Mesothelial cell of epicardium (in vitro differentiated cells): ENCODE measurements around the gene RBM10. TPM values are rescaled to one million over a fixed set of nuclear protein-coding genes. Genes with fewer than 3 reads are reported as not detected.
A peak's percentile ranks its signal among the peaks of the same experiment; 100 is the strongest.

Source experiments
- DNase-seq, 2 experiments: peaks; one replicate each; pipeline ENCODE4 v3.0.0; 2021; ENCODE audit warnings: low spot score in 2 of 2; ENCODE audit not compliant: unreplicated experiment in 2 of 2
- H3K27ac Mint-ChIP-seq: 2 replicates; pipeline ENCODE4 v1.8.0; 2021; ENCODE audit warnings: mixed read lengths
- H3K27me3 Mint-ChIP-seq: 2 replicates; pipeline ENCODE4 v1.8.0; 2021; ENCODE audit warnings: low read depth, mixed read lengths
- H3K36me3 Mint-ChIP-seq: 2 replicates; pipeline ENCODE4 v1.8.0; 2021; ENCODE audit warnings: mixed read lengths
- H3K4me1 Mint-ChIP-seq: 2 replicates; pipeline ENCODE4 v1.8.0; 2021; ENCODE audit warnings: mixed read lengths
- H3K4me3 Mint-ChIP-seq: 2 replicates; pipeline ENCODE4 v1.8.0; 2021; ENCODE audit warnings: mild to moderate bottlenecking, moderate library complexity, mixed read lengths
- H3K9me3 Mint-ChIP-seq: 2 replicates; pipeline ENCODE4 v1.8.0; 2021; ENCODE audit warnings: mixed read lengths
- CTCF ChIP-seq: fragments of 200-600 bp; sonication (generic); IDR thresholded peaks from one replicate; pipeline ENCODE4 v1.5.0; 2021; ENCODE audit warnings: antibody characterized with exemption; ENCODE audit not compliant: unreplicated experiment
- total RNA-seq: library from RNA; stranded (reverse); gene quantifications from 3 replicates; pipeline ENCODE4 v1.2.1, GENCODE V29; 2021

RBM10 gene
- total RNA-seq, 1 donor from 2014 or later = 58.7 TPM

- Mint-ChIP-seq H3K27me3 (no peaks in the 10 kb centered on the region), H3K4me3 (peak overlapping the region; percentile 80), H3K36me3 (no peaks in the 10 kb centered on the region), H3K4me1 (peaks cover 37% of the 10 kb centered on the region), H3K9me3 (no peaks in the 10 kb centered on the region), H3K27ac (no peak overlapping the region)
- no peak for TF ChIP-seq CTCF
- DNase-seq = no peak
Observed at GRCh38 chrX:47191806-47192401, 46.9 kb downstream of the RBM10 start.

- Mint-ChIP-seq H3K4me3 (peak within 1 kb of the TSS; percentile 99), H3K4me1 (peaks cover 55% of the 10 kb centered on the region), H3K27ac (peak within 1 kb of the TSS; percentile 100), H3K9me3 (no peaks in the 10 kb centered on the region), H3K27me3 (no peaks in the 10 kb centered on the region), H3K36me3 (peaks cover 12% of the 10 kb centered on the region)
- peak; percentile 97 for TF ChIP-seq CTCF
- DNase-seq = peak; percentile 95 to 98
Observed at GRCh38 chrX:47193475-47194193, 48.6 kb downstream of the RBM10 start, which contains the start of gene UBA1. Gene UBA1 (plus strand): TSS chrX:47193829. CDS start chrX:47198803, 4,974 bp downstream.

GRCh38 chrX:47194194-47194787, 49.3 kb downstream of the RBM10 start:
- Mint-ChIP-seq H3K4me3 (peak overlapping the region; percentile 99), H3K9me3 (no peaks in the 10 kb centered on the region), H3K27ac (peak overlapping the region; percentile 100), H3K36me3 (peaks cover 18% of the 10 kb centered on the region), H3K4me1 (peaks cover 57% of the 10 kb centered on the region), H3K27me3 (no peaks in the 10 kb centered on the region)
- no peak for DNase-seq
- no peak for TF ChIP-seq CTCF

- no peak for DNase-seq
- no peak for TF ChIP-seq CTCF
- Mint-ChIP-seq H3K27ac (peak overlapping the region; percentile 100), H3K36me3 (peaks cover 31% of the 10 kb centered on the region), H3K27me3 (no peaks in the 10 kb centered on the region), H3K4me1 (peaks cover 55% of the 10 kb centered on the region), H3K4me3 (peak overlapping the region; percentile 99), H3K9me3 (no peaks in the 10 kb centered on the region)
Observed at GRCh38 chrX:47196098-47196497, 51.1 kb downstream of the RBM10 start.

- Mint-ChIP-seq H3K36me3 (peaks cover 44% of the 10 kb centered on the region), H3K4me3 (peak overlapping the region; percentile 33), H3K27ac (peak overlapping the region; percentile 100), H3K4me1 (peaks cover 55% of the 10 kb centered on the region), H3K9me3 (no peaks in the 10 kb centered on the region), H3K27me3 (no peaks in the 10 kb centered on the region)
- TF ChIP-seq CTCF = no peak
- DNase-seq = no peak
Observed at GRCh38 chrX:47197526-47197925, 52.5 kb downstream of the RBM10 start.
